Caco-2 (cell line): ENCODE results near the gene TAF6L. TPM values are rescaled to one million over a fixed set of nuclear protein-coding genes. Genes with fewer than 3 reads are reported as not detected.

Source experiments
- BruUV-seq: library from RNA; stranded (reverse); fragments of 400-500 nt; replicated peaks from 2 replicates; lab custom pipeline; 2021; lab: Mats Ljungman, UMichigan
- CTCF ChIA-PET: fragments of 300-600 bp; sonication (Branson Sonifier 250); formaldehyde crosslinking; loops from one replicate; lab custom pipeline; 2022; ENCODE audit warnings: antibody characterized with exemption; lab: Charles Lee
- POLR2A ChIA-PET: fragments of 300-600 bp; sonication (Branson Sonifier 250); formaldehyde crosslinking; loops from one replicate; lab custom pipeline; 2022; ENCODE audit warnings: antibody characterized with exemption; lab: Charles Lee
- DNase-seq, 2 experiments: peaks; one replicate each; pipeline versions ENCODE4 v3.0.0 to v3.0.0-alpha.2; 2020 to 2022
- H3K27me3 ChIP-seq: replicated peaks from 2 replicates; pipeline ENCODE4 v1.6.0; 2011; ENCODE audit warnings: low read length; ENCODE audit not compliant: control insufficient read depth, insufficient read depth
- H3K36me3 ChIP-seq: 2 replicates; pipeline ENCODE4 v1.5.1; 2011; ENCODE audit warnings: low read length; ENCODE audit not compliant: control insufficient read depth, insufficient read depth
- H3K4me1 ChIP-seq: fragments of 250-450 bp; sonication (Bioruptor Pico); 2 replicates; pipeline ENCODE4 v1.5.1; 2020; ENCODE audit warnings: mild to moderate bottlenecking
- H3K4me3 ChIP-seq: 2 replicates; pipeline ENCODE4 v1.5.1; 2011; ENCODE audit warnings: low read depth, mild to moderate bottlenecking, control low read depth, low read length
- H3K9me3 ChIP-seq: fragments of 250-450 bp; sonication (Bioruptor Pico); 2 replicates; pipeline ENCODE4 v1.5.1; 2020; ENCODE audit warnings: mild to moderate bottlenecking, moderate library complexity
- H3K27ac Mint-ChIP-seq: one replicate; pipeline ENCODE4 v1.8.0; 2022; ENCODE audit warnings: mixed read lengths; ENCODE audit not compliant: unreplicated experiment
- H3K27me3 Mint-ChIP-seq: one replicate; pipeline ENCODE4 v1.8.0; 2022; ENCODE audit warnings: mixed read lengths; ENCODE audit not compliant: insufficient read depth, unreplicated experiment
- H3K36me3 Mint-ChIP-seq: one replicate; pipeline ENCODE4 v1.8.0; 2022; ENCODE audit warnings: mild to moderate bottlenecking, mixed read lengths; ENCODE audit not compliant: insufficient read depth, unreplicated experiment
- H3K4me1 Mint-ChIP-seq: one replicate; pipeline ENCODE4 v1.8.0; 2022; ENCODE audit warnings: low read depth, mixed read lengths; ENCODE audit not compliant: unreplicated experiment
- H3K4me3 Mint-ChIP-seq: one replicate; pipeline ENCODE4 v1.8.0; 2022; ENCODE audit warnings: mild to moderate bottlenecking, moderate library complexity, mixed read lengths; ENCODE audit not compliant: unreplicated experiment
- H3K9me3 Mint-ChIP-seq: one replicate; pipeline ENCODE4 v1.8.0; 2022; ENCODE audit warnings: mixed read lengths; ENCODE audit not compliant: unreplicated experiment
- intact Hi-C: fragments of 100-400 bp; cut with micrococcal nuclease; formaldehyde crosslinking; loops from one replicate; pipeline ENCODE4 v1.10.0; 2022; ENCODE audit not compliant: unreplicated experiment
- total RNA-seq: library from RNA; stranded (reverse); gene quantifications from 2 replicates; pipeline ENCODE4 v1.2.3, GENCODE V29; 2022
- TF ChIP-seq, protein P1 (sequence below), 2 experiments: fragments of 200-600 bp in 1 of 2; IDR thresholded peaks; 1 replicate in 1 of 2; 2 replicates in 1 of 2; pipeline versions ENCODE4 v1.5.1 to v1.8.0; 2011 to 2022; ENCODE audit warnings: antibody characterized with exemption in 1 of 2, control low read depth in 1 of 2, inconsistent platforms in 1 of 2, low read depth in 1 of 2, low read length in 1 of 2, mild to moderate bottlenecking in 1 of 2, moderate library complexity in 1 of 2; ENCODE audit not compliant: insufficient read depth in 1 of 2, severe bottlenecking in 1 of 2, unreplicated experiment in 1 of 2

TAF6L gene
- total RNA-seq, 1 experiment from 2014 or later = 26.8 TPM

DNA sequence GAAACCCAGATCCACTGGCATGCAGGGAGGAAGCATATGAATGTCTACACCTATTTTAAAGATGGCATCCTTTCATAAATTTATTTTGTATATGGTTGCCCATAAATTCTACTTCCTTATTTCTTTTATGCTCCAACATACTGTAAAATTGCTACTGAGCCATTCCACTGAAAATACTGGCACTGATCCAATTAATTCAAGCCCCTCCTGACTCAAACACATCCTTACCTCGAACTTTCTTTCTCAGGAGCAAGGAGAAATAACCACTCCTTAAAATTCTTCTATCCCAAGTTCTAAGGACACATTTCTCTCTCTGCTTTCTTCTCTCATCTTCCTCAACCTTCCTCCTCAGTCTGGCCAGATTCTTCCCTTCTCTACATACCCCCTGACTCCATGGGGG lies 39.6 kb downstream of the TAF6L start:
- Mint-ChIP-seq H3K4me1 (no peaks in the 10 kb centered on the region), H3K9me3 (no peaks in the 10 kb centered on the region), H3K27me3 (no peaks in the 10 kb centered on the region), H3K36me3 (peaks cover 19% of the 10 kb centered on the region), H3K27ac (no peak overlapping the region), H3K4me3 (no peak overlapping the region)
- H3K4me3 ChIP-seq = no peak overlapping the region
- H3K36me3 ChIP-seq = no peaks in the 10 kb centered on the region
- intact Hi-C loops = no loop called here
- BruUV-seq = no TSS peak
- TF ChIP-seq, protein P1, sequence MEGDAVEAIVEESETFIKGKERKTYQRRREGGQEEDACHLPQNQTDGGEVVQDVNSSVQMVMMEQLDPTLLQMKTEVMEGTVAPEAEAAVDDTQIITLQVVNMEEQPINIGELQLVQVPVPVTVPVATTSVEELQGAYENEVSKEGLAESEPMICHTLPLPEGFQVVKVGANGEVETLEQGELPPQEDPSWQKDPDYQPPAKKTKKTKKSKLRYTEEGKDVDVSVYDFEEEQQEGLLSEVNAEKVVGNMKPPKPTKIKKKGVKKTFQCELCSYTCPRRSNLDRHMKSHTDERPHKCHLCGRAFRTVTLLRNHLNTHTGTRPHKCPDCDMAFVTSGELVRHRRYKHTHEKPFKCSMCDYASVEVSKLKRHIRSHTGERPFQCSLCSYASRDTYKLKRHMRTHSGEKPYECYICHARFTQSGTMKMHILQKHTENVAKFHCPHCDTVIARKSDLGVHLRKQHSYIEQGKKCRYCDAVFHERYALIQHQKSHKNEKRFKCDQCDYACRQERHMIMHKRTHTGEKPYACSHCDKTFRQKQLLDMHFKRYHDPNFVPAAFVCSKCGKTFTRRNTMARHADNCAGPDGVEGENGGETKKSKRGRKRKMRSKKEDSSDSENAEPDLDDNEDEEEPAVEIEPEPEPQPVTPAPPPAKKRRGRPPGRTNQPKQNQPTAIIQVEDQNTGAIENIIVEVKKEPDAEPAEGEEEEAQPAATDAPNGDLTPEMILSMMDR (IDR thresholded peaks at IDR 0.05; ENCODE audit: insufficient read depth in 1 of 2, low read depth in 1 of 2, low read length in 1 of 2, severe bottlenecking in 1 of 2, unreplicated experiment in 1 of 2) = no peak
- H3K27me3 ChIP-seq = no peaks in the 10 kb centered on the region
- H3K4me1 ChIP-seq = no peaks in the 10 kb centered on the region; the same call in 1 of the 2 replicates
- ChIA-PET CTCF (interaction anchor here (0.7 to 1.2 kb wide), 2 partner anchors 17 to 24 kb away, joined by 4 read pairs; partner anchors contain the start of gene TMEM179B), POLR2A (interaction anchor here (0.5 kb wide), 1 partner anchor 43 kb away, joined by 11 read pairs; no protein-coding TSS in a partner anchor)
- no peak for DNase-seq
- no peaks in the 10 kb centered on the region for H3K9me3 ChIP-seq

DNA sequence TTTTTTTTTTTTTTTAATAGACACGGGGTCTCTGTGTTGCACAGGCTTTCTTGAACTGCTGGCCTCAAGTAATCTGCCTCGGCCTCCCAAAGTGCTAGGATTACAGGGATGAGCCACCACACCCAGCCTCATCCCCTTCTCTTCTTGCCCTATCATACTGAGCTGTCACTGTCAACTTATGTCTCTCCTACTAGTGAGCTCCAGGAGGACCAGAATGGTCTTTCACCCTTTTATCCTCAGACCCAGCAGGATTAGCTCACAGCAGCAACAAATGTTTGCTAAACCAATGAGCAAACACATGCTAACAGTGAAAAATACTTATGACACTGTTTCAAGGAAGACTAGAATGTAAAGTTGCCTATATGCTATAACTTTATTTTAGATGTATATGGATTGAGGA lies 40.5 kb downstream of the TAF6L start:
- TF ChIP-seq, protein P1 (IDR thresholded peaks at IDR 0.05; ENCODE audit: insufficient read depth in 1 of 2, low read depth in 1 of 2, low read length in 1 of 2, severe bottlenecking in 1 of 2, unreplicated experiment in 1 of 2) = no peak
- POLR2A ChIA-PET = interaction anchor here (0.6 to 1.6 kb wide), 4 partner anchors 16 to 44 kb away, joined by 3 to 20 read pairs (median 8); partner anchors contain the start of genes STX5 and TMEM179B

DNA sequence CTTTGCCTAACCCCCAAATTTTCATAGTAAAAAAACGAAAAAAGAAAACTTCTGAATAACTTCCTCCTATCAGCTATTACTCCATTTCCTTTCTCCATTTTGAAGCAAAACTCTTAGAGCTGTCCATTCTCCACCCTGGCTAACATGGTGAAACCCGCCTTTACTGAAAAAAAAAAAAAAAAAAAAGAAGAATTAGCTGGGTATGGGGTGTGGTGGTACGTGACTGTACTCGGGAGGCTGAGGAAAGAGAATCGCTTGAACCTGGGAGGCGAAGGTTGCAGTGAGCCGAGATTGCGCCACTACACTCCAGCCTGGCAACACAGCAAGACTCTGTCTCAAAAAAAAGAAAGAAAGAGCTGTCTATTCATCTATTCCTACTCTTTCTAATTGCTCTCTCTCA lies 45.4 kb downstream of the TAF6L start:
- Histone ChIP-seq H3K27me3 (no peaks in the 10 kb centered on the region), H3K4me1 (no peaks in the 10 kb centered on the region), H3K4me3 (no peak overlapping the region), H3K36me3 (no peaks in the 10 kb centered on the region), H3K9me3 (no peaks in the 10 kb centered on the region)
- Mint-ChIP-seq H3K4me3 (no peak overlapping the region), H3K27ac (no peak overlapping the region), H3K9me3 (no peaks in the 10 kb centered on the region), H3K4me1 (no peaks in the 10 kb centered on the region), H3K36me3 (peaks cover 67% of the 10 kb centered on the region), H3K27me3 (no peaks in the 10 kb centered on the region)
- CTCF ChIA-PET = interaction anchor here (0.7 kb wide), 1 partner anchor 158 kb away, joined by 7 read pairs; no protein-coding TSS in a partner anchor
- POLR2A ChIA-PET = interaction anchor here (0.6 kb wide), 1 partner anchor 11 kb away, joined by 5 read pairs; no protein-coding TSS in a partner anchor
- intact Hi-C loops = no loop called here
- TF ChIP-seq, protein P1 (IDR thresholded peaks at IDR 0.05; ENCODE audit: insufficient read depth in 1 of 2, low read depth in 1 of 2, low read length in 1 of 2, severe bottlenecking in 1 of 2, unreplicated experiment in 1 of 2) = no peak
- DNase-seq = no peak
- BruUV-seq = no TSS peak

More for the DNA sequence above, 40.5 kb downstream of the TAF6L start:
- DNase-seq = no peak
- no peaks in the 10 kb centered on the region for H3K27me3 ChIP-seq
- CTCF ChIA-PET = interaction anchor here (1.2 kb wide), 1 partner anchor 25 kb away, joined by 4 read pairs; the partner anchor contains the start of gene TMEM179B
- H3K4me3 Mint-ChIP-seq = no peak overlapping the region
- intact Hi-C loops = no loop called here
- no peaks in the 10 kb centered on the region for H3K36me3 ChIP-seq
- no peak overlapping the region for H3K27ac Mint-ChIP-seq
- H3K9me3 ChIP-seq = no peaks in the 10 kb centered on the region
- H3K9me3 Mint-ChIP-seq = no peaks in the 10 kb centered on the region
- H3K27me3 Mint-ChIP-seq = no peaks in the 10 kb centered on the region
- no TSS peak for BruUV-seq
- no peak overlapping the region for H3K4me3 ChIP-seq
- no peaks in the 10 kb centered on the region for H3K4me1 Mint-ChIP-seq
- peaks cover 21% of the 10 kb centered on the region for H3K36me3 Mint-ChIP-seq
- no peaks in the 10 kb centered on the region; the same call in 1 of the 2 replicates for H3K4me1 ChIP-seq
